ENCODE measurements around the gene NKAIN2.

GRCh38 chr6:123940551-123940950 is 136.9 kb downstream of the NKAIN2 start:
- TF ChIP-seq CTCF (IDR thresholded peaks at IDR 0.05 in 4 of 5, conservative IDR thresholded peaks at IDR 0.05 in 1 of 5) (no peak), POLR2A (IDR thresholded peaks at IDR 0.05) (no peak)
